Testis (tissue), 5 donors: ENCODE results near the gene SLC45A1. TPM values are rescaled to one million over a fixed set of nuclear protein-coding genes. Genes with fewer than 3 reads are reported as not detected.
A peak's percentile ranks its signal among the peaks of the same experiment; 100 is the strongest.

Source experiments
- DNase-seq: peaks from one replicate; pipeline ENCODE4 v3.0.0-alpha.2; 2019
- H3K27ac ChIP-seq, 2 donors: fragments of 200-600 bp; sonication (generic); one replicate each; pipeline ENCODE4 v1.5.1; 2019
- H3K27me3 ChIP-seq: fragments of 200-600 bp; sonication (generic); one replicate; pipeline ENCODE4 v1.5.1; 2019
- H3K36me3 ChIP-seq: fragments of 200-600 bp; sonication (generic); one replicate; pipeline ENCODE4 v1.5.1; 2017; ENCODE audit warnings: low read depth; ENCODE audit errors: missing control alignments
- H3K4me1 ChIP-seq: fragments of 200-600 bp; sonication (generic); one replicate; pipeline ENCODE4 v1.5.1; 2019
- H3K4me3 ChIP-seq, 2 donors: fragments of 200-600 bp; sonication (generic); one replicate each; pipeline ENCODE4 v1.5.1; 2017 to 2019
- H3K9me3 ChIP-seq: fragments of 200-600 bp; sonication (generic); one replicate; pipeline ENCODE4 v1.5.1; 2017
- POLR2A ChIP-seq: fragments of 450-650 bp; IDR thresholded peaks from one replicate; pipeline ENCODE4 v1.6.1; 2017; ENCODE audit warnings: antibody characterized with exemption, mild to moderate bottlenecking, moderate library complexity
- WGBS, 2 donors: methylation state at CpG; one replicate each; pipeline ENCODE4 v1.1.5; 2018; 5-methylcytosine and 5-hydroxymethylcytosine counted together
- intact Hi-C: fragments of 100-400 bp; cut with DNase I; formaldehyde crosslinking; loops from one replicate; pipeline ENCODE4 v1.15.1; 2023; ENCODE audit warnings: low total_unique reads
- long read RNA-seq, 2 donors: transcript quantifications; one replicate each; lab custom pipeline, GENCODE V29; 2026
- polyA plus RNA-seq: library from polyadenylated mRNA; stranded (reverse); fragments of 350-450 nt; fragmentation: Illumina TruSeq; extraction: RNeasy Lipid Tissue Mini Kit (QIAGEN cat#74804); gene quantifications from one replicate; pipeline ENCODE4 v1.2.3, GENCODE V29; 2014; ENCODE audit warnings: low read depth, low replicate concordance; ENCODE audit not compliant: insufficient read depth
- total RNA-seq, 2 donors: library from RNA; depleted of rRNA; stranded (reverse); fragments of >200 nt; gene quantifications; one replicate each; pipeline ENCODE4 v1.2.3, GENCODE V29; 2016
- TF ChIP-seq, protein P1 (sequence below), 3 experiments: fragments of 450-650 bp in 2 of 3; fragments of 200-600 bp in 1 of 3; sonication (generic) in 1 of 3; IDR thresholded peaks; one replicate each; pipeline ENCODE4 v1.5.1; 2016 to 2019; ENCODE audit warnings: antibody characterized with exemption in 3 of 3, mild to moderate bottlenecking in 2 of 3, moderate library complexity in 1 of 3

The SLC45A1 gene
- total RNA-seq (1 to 10 TPM; 8.5 to 9.0 TPM), polyA plus RNA-seq (5.6 TPM)
- long read RNA-seq, donor 1, partial matches to known transcripts: 0 of 2 reads
- long read RNA-seq, donor 1, other reads (novel, unspliced or antisense): 0 of 2 reads
- long read RNA-seq, donor 2: 0 reads

DNA sequence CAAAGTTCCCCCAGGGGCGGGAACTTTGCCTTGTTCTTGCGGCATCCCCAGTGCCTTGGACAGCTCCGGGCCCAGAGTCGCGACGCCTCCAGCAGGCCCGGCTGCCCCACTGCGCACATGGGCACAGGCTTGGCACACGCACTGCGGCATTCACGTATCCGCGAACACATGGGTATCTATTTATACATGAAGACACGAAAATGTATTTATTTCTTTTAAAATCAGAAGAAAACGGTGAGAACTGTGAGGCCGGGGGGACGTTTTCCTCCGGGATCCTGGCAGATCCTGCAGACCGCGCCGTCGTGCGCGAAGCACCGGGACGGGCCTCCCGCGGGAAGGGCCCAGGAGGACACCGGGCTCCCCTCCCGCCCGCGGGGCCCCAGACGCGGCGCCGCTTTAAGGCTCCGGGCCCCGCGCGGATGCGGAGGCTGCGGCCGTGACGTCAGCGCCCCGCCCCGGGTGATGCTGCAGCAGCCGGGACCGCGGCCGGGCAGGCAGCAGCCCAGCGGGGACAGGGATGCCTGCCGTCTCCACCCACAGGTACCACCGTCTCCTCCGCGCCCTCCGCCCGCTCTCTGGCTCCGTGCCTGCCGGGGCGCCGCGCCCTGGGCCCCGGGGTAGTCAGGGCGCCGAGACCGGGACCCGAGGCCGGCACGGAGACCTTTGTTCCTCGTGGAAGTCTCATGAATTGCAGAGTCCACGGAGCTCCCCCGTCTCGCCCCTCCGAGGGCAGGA, at the start of gene SLC45A1:
Gene SLC45A1 (plus strand): TSS at position 468 of the 735 bp plus-strand sequence. CDS start 6,216 bp downstream, outside the sequence.
- H3K27me3 ChIP-seq: no peaks in the 10 kb centered on the region
- H3K27ac ChIP-seq: no peak within 1 kb of the TSS
- WGBS, 2 donors: 7 to 10% methylated on average over 29 to 40 of the region's 75 CpGs
- no peaks in the 10 kb centered on the region for H3K36me3 ChIP-seq
- TF ChIP-seq, protein P1, sequence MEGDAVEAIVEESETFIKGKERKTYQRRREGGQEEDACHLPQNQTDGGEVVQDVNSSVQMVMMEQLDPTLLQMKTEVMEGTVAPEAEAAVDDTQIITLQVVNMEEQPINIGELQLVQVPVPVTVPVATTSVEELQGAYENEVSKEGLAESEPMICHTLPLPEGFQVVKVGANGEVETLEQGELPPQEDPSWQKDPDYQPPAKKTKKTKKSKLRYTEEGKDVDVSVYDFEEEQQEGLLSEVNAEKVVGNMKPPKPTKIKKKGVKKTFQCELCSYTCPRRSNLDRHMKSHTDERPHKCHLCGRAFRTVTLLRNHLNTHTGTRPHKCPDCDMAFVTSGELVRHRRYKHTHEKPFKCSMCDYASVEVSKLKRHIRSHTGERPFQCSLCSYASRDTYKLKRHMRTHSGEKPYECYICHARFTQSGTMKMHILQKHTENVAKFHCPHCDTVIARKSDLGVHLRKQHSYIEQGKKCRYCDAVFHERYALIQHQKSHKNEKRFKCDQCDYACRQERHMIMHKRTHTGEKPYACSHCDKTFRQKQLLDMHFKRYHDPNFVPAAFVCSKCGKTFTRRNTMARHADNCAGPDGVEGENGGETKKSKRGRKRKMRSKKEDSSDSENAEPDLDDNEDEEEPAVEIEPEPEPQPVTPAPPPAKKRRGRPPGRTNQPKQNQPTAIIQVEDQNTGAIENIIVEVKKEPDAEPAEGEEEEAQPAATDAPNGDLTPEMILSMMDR (IDR thresholded peaks at IDR 0.05): peak in 1 of 3 experiments; percentile 1
- no peak for TF ChIP-seq POLR2A
- peak within 1 kb of the TSS; percentile 58 to 76 for H3K4me3 ChIP-seq
- intact Hi-C loops: loop anchor here (10.0 kb wide), 2 partner anchors 293 to 333 kb away; partner anchors contain the start of gene ERRFI1
- H3K4me1 ChIP-seq: peaks cover 15% of the 10 kb centered on the region
- H3K9me3 ChIP-seq: no peaks in the 10 kb centered on the region
- peak; percentile 84 for DNase-seq

DNA sequence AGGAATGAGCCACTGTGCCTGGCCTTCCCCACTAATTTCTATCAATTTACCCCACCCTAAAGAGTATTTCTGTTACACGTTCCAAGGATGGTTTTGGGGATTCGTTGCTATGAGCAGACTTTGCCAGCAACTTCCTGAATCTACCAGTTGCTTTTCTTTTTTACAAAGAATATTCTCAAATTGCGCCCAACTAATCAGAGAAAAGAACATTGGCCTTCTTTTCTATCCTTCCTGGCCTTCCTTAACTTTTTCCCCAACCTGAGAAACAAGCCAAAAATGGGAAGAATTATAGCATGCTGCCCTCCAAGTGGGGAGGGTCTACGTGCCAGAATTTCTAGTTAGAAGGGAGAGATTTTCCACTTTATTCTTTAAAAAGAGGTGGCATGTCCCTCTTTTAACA, 44.9 kb upstream of the SLC45A1 start:
- WGBS, 2 donors: 62 to 78% methylated on average over 4 of the region's 4 CpGs
- no peaks in the 10 kb centered on the region for H3K36me3 ChIP-seq
- no peaks in the 10 kb centered on the region for H3K4me1 ChIP-seq
- H3K27me3 ChIP-seq: no peaks in the 10 kb centered on the region
- no peak for TF ChIP-seq POLR2A
- TF ChIP-seq, protein P1 (IDR thresholded peaks at IDR 0.05): no peak
- H3K9me3 ChIP-seq: no peaks in the 10 kb centered on the region
- intact Hi-C loops: no loop called here
- no peak overlapping the region for H3K27ac ChIP-seq
- no peak overlapping the region for H3K4me3 ChIP-seq
- DNase-seq: no peak

DNA sequence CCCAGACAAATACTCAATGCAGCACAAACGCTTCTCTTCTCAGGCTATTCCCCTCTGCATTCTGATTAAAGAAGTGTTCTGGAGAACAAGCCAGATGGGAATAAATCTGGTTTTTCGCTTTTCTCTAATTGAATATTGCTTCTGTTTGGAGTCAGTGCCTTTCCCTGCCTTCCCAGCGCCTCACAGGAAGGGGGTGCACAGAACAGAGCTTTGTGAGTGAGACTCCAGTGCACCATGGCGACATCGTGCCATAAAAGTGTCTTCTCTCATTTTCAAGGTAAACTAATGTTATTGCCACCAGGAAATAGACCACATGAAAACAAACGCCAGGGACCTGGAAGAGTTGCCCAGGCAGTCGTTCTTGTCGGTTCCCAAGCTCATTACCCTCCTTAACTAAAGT, 43.6 kb upstream of the SLC45A1 start:
- Histone ChIP-seq H3K9me3 (no peaks in the 10 kb centered on the region), H3K36me3 (no peaks in the 10 kb centered on the region), H3K4me3 (no peak overlapping the region), H3K27ac (no peak overlapping the region), H3K4me1 (no peaks in the 10 kb centered on the region), H3K27me3 (no peaks in the 10 kb centered on the region)
- intact Hi-C loops: no loop called here
- TF ChIP-seq, protein P1 (IDR thresholded peaks at IDR 0.05): no peak
- no peak for TF ChIP-seq POLR2A
- WGBS, 2 donors: 56 to 63% methylated on average over 8 of the region's 8 CpGs
- DNase-seq: no peak

DNA sequence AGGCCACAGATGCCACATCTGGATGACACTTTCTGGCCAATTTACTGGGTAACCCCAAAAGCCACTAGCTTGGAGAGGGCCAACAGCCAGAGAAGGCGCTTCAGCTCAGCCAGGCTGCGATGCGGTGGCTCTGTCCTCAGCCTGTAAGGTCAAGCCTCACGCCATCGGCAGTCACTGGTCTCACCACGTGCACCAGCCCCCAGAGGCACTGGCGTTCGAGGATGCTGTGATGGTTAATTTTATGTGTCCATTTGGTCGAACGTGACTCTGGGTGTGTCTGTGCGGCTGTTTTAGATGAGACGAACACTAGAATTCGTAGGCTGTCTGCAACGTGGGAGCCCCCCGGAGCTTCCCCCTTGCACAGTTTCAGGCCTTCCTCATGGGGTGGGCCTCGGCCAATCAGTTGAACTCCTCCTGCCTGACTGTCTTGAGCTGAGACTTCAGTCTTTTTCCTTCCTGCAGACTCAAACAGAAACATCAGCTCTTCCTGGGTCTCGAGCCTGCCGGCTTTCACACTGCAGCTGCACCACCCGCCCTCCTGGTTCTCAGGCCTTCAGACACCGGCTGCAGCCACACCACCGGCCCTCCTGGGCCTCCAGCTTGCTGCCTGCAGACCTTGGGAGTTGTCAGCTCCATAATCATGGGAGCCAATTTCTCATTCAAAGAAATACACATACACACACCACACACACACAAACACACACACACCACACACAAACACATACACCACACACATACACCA, 41.6 kb upstream of the SLC45A1 start:
- whole genome bisulfite sequencing, 2 donors: 78 to 84% methylated on average over 19 to 21 of the region's 21 CpGs
- Histone ChIP-seq H3K4me1 (no peaks in the 10 kb centered on the region), H3K9me3 (no peaks in the 10 kb centered on the region), H3K4me3 (no peak overlapping the region), H3K27ac (no peak overlapping the region), H3K27me3 (no peaks in the 10 kb centered on the region), H3K36me3 (no peaks in the 10 kb centered on the region)
- intact Hi-C loops: no loop called here
- TF ChIP-seq, protein P1 (IDR thresholded peaks at IDR 0.05): no peak
- TF ChIP-seq POLR2A: no peak
- no peak for DNase-seq
